A549 (cell line): Measurements from ENCODE around the gene TNRC6C.

Experiments
- BHLHE40 ChIP-seq: IDR thresholded peaks from 2 replicates; pipeline ENCODE4 v1.6.1; 2012; ENCODE audit warnings: low read depth, low read length, inconsistent platforms
- CEBPB ChIP-seq, 2 experiments: fragments of >200 bp in 1 of 2; sonication (Bioruptor Twin) in 1 of 2; formaldehyde crosslinking in 1 of 2; IDR thresholded peaks; 2 replicates each; pipeline ENCODE4 v1.6.1; 2012 to 2016
- CHD2 ChIP-seq: fragments of 150-350 bp; IDR thresholded peaks from 2 replicates; pipeline ENCODE4 v1.6.1; 2014; ENCODE audit warnings: low read length; ENCODE audit not compliant: partially characterized antibody
- CTCF ChIP-seq: fragments of >200 bp; sonication (Bioruptor Twin); formaldehyde crosslinking; IDR thresholded peaks from 3 replicates; pipeline ENCODE4 v1.5.1; 2016
- RAD21 ChIP-seq, 2 experiments: fragments of >200 bp in 1 of 2; sonication (Bioruptor Twin) in 1 of 2; formaldehyde crosslinking in 1 of 2; IDR thresholded peaks in 1 of 2; conservative IDR thresholded peaks in 1 of 2; 2 replicates in 1 of 2; 3 replicates in 1 of 2; pipeline ENCODE4 v1.6.1; 2012 to 2018; ENCODE audit warnings: inconsistent platforms in 1 of 2
- ZFP36 ChIP-seq: fragments of 450-650 bp; IDR thresholded peaks from 2 replicates; pipeline ENCODE4 v1.6.1; 2014; ENCODE audit warnings: borderline replicate concordance; ENCODE audit not compliant: partially characterized antibody

- TF ChIP-seq ZFP36 (no peak), BHLHE40 (no peak), CTCF (no peak), CEBPB (IDR thresholded peaks at IDR 0.05) (no peak), CHD2 (no peak), RAD21 (conservative IDR thresholded peaks at IDR 0.05 in 1 of 2, IDR thresholded peaks at IDR 0.05 in 1 of 2) (no peak)
Measured at GRCh38 chr17:78121801-78122215, 163.3 kb downstream of the TNRC6C start.
